WTC11 (cell line): ENCODE results near the gene PDCD1. TPM values are rescaled to one million over a fixed set of nuclear protein-coding genes. Genes with fewer than 3 reads are reported as not detected.
"Not testable (repeated sequence)": the region's sequence is repeated elsewhere in the genome, so short reads cannot be mapped to it uniquely, and the experiment has no call there.

Source experiments
- ATAC-seq: fragments of 200-7000 bp; cut with Tn5 transposase; 2 replicates; pipeline ENCODE4 v1.10.0; 2021; ENCODE audit warnings: mild to moderate bottlenecking, moderate library complexity
- CTCF ChIA-PET: fragments of 300-600 bp; sonication (Branson Sonifier 250); formaldehyde crosslinking; loops from one replicate; lab custom pipeline; 2021; ENCODE audit warnings: antibody characterized with exemption; lab: Charles Lee
- POLR2A ChIA-PET: fragments of 350-600 bp; sonication (Branson Sonifier 250); formaldehyde crosslinking; loops from one replicate; lab custom pipeline; 2021; ENCODE audit warnings: antibody characterized with exemption; lab: Charles Lee
- DNase-seq: peaks from one replicate; pipeline ENCODE4 v3.0.0; 2021; ENCODE audit warnings: low spot score
- H3K27ac Mint-ChIP-seq: 2 replicates; pipeline ENCODE4 v1.8.0; 2021; ENCODE audit warnings: mixed read lengths
- H3K27me3 Mint-ChIP-seq: 2 replicates; pipeline ENCODE4 v1.8.0; 2021; ENCODE audit warnings: low read depth, mild to moderate bottlenecking, moderate library complexity, mixed read lengths
- H3K36me3 Mint-ChIP-seq: 2 replicates; pipeline ENCODE4 v1.8.0; 2021; ENCODE audit warnings: mixed read lengths
- H3K4me1 Mint-ChIP-seq: 2 replicates; pipeline ENCODE4 v1.8.0; 2022; ENCODE audit warnings: mixed read lengths
- H3K4me3 Mint-ChIP-seq: 2 replicates; pipeline ENCODE4 v1.8.0; 2021; ENCODE audit warnings: mild to moderate bottlenecking, moderate library complexity, mixed read lengths
- H3K9me3 Mint-ChIP-seq: 2 replicates; pipeline ENCODE4 v1.8.0; 2021; ENCODE audit warnings: mixed read lengths
- FOXJ3 ChIP-seq: sonication (generic); formaldehyde crosslinking; IDR thresholded peaks from 2 replicates; pipeline ENCODE4 v1.9.0; 2021; ENCODE audit warnings: missing genetic modification reagents, mild to moderate bottlenecking, borderline replicate concordance
- ZNF423 ChIP-seq: fragments of 250-450 bp; sonication (Bioruptor Pico); IDR thresholded peaks from 2 replicates; pipeline ENCODE4 v2.1.2; 2022; ENCODE audit warnings: mild to moderate bottlenecking, moderate library complexity
- total RNA-seq: library from RNA; stranded (reverse); gene quantifications from 3 replicates; pipeline ENCODE4 v1.2.3, GENCODE V29; 2021

The PDCD1 gene
- total RNA-seq, 1 experiment from 2014 or later: 0.52 TPM

DNA sequence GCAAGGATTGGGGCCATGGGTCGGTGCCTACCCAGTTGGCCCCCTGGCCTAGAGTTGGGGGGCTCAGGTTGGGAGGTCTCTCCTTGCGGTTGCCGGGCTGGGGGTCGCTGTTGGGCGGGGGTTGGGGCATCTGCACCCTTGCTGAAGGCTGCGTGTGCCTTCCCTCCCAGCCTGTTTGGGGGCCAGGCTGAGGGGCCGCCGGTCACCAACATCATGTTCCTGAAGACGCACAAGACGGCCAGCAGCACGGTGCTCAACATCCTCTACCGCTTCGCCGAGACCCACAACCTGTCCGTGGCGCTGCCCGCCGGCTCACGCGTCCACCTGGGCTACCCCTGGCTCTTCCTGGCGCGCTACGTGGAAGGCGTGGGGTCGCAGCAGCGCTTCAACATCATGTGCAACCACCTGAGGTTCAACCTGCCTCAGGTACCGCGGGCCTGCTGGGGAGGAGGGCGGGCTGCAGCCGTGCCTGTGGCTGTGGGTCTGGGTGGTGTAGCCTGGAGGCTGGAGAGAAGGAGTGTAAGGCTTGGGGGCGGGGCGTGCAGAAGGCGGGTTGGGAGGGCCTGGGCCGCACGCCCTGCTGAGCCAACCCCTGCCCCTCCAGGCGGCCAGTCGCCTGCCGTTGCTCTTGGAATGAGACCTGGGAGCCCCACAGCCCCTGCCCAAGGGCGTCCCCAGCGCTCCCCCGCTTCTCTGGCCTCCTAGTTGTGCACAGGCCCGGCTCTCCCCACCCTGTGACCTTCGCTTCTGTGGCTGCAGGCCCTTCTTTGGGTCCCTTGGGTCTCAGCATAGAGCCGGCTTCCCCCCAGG lies 56.9 kb downstream of the PDCD1 start:
- DNase-seq (peak; percentile 55), ATAC-seq (peak; percentile 64)
- Mint-ChIP-seq H3K4me1 (peaks cover 8% of the 10 kb centered on the region), H3K36me3 (no peaks in the 10 kb centered on the region), H3K27me3 (peaks cover 22% of the 10 kb centered on the region), H3K9me3 (no peaks in the 10 kb centered on the region), H3K4me3 (no peak overlapping the region), H3K27ac (no peak overlapping the region)
- ChIA-PET POLR2A (no interaction called here), CTCF (no interaction called here)
- TF ChIP-seq FOXJ3 (CRISPR knock-in tag): no peak
- TF ChIP-seq ZNF423: 0 out of 2 replicates have a peak, but pooled peaks have one; percentile 32

DNA sequence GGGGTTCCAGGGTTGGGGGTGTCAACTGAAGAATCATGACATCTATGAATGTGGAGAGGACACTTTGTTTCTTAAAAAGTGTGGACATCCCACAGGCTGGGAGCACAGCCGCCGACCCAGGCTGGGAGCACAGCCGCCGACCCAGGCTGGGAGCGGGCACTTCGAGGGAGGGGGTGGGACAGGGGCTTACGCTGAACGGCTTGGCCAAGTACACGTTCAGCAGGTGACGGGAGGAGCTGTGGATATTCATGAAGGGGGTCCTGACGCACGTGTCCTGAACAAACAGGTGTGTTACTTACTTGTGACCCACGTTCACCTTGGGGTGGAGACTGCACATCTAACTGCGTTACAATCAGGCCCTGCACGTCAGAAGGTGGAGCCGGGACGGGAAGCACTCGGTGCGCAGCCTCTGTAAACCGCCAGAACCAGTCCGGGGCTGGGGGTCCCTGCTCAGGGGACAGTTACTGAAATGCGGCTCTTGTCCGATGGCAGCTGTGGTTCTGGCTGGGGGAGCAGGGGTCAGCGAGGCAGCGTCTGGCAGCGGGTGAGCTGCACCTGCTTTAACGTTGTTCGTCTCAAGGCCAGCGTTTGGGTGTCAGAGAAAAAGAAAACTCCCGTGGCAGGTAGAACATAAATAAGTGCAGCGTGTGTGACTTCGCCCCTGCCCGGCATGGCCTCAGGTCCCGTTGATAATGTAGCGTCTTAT lies 58.3 kb downstream of the PDCD1 start:
- H3K27ac Mint-ChIP-seq, H3K4me1 Mint-ChIP-seq, H3K9me3 Mint-ChIP-seq, H3K4me3 Mint-ChIP-seq, CTCF ChIA-PET, H3K36me3 Mint-ChIP-seq, DNase-seq, POLR2A ChIA-PET, ATAC-seq: not testable (repeated sequence)
- H3K27me3 Mint-ChIP-seq: peaks cover 22% of the 10 kb centered on the region

Other genes starting within 250 kb of the PDCD1 start
- gene THAP4, start 221.7 kb downstream of the PDCD1 start, total RNA-seq: 72.6 to 88.6 TPM (median 78.0 TPM) in 3 replicates
- 113 to 133 TPM (median 127 TPM) in 3 replicates for gene ATG4B, start 221.2 kb downstream of the PDCD1 start, total RNA-seq
- 79.9 to 88.1 TPM (median 87.7 TPM) in 3 replicates for gene DTYMK, start 172.1 kb downstream of the PDCD1 start, total RNA-seq
- 43.1 to 47.4 TPM (median 45.3 TPM) in 3 replicates for gene ING5, start 156.9 kb downstream of the PDCD1 start, total RNA-seq
- gene D2HGDH, start 124.3 kb downstream of the PDCD1 start, total RNA-seq: 22.7 to 28.1 TPM (median 26.8 TPM) in 3 replicates
- gene GAL3ST2, start 82.1 kb downstream of the PDCD1 start, total RNA-seq: 0.73 to 0.98 TPM (median 0.78 TPM) in 3 replicates
- 2.2 to 4.1 TPM (median 3.0 TPM) in 3 replicates for gene NEU4, start 49.7 kb downstream of the PDCD1 start, total RNA-seq
- not detected in 3 replicates for gene RTP5, start 10.8 kb upstream of the PDCD1 start, total RNA-seq